GM18508 (cell line): ENCODE data around the gene SLC22A7.

Experiments
- ATAC-seq: cut with Tn5 transposase; IDR thresholded peaks from one replicate; pipeline ENCODE4 v1.9.1; 2021; ENCODE audit warnings: moderate number of reproducible peaks; ENCODE audit not compliant: insufficient read depth, unreplicated experiment

Gene SLC22A7

DNA sequence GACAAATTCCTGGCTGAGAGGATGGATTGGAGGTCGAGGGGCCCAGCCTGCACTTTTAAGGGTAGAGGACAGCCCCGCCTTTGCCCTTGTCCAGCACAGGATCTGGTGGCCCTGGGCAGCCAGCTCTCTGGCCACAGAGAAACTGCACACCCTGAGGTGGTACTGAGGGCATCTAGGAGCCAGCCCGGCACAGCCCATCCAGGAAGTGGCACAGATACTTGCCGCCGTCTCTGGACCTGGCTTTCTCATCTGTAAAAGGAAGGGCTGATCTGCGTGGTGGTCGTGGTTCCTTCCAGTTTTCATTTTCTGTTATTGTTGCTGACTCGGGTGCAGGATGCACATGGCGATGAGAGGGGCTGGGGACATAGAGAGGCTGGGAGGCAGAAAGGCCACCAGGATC, 16.0 kb upstream of the SLC22A7 start:
- ATAC-seq, result no peak

DNA sequence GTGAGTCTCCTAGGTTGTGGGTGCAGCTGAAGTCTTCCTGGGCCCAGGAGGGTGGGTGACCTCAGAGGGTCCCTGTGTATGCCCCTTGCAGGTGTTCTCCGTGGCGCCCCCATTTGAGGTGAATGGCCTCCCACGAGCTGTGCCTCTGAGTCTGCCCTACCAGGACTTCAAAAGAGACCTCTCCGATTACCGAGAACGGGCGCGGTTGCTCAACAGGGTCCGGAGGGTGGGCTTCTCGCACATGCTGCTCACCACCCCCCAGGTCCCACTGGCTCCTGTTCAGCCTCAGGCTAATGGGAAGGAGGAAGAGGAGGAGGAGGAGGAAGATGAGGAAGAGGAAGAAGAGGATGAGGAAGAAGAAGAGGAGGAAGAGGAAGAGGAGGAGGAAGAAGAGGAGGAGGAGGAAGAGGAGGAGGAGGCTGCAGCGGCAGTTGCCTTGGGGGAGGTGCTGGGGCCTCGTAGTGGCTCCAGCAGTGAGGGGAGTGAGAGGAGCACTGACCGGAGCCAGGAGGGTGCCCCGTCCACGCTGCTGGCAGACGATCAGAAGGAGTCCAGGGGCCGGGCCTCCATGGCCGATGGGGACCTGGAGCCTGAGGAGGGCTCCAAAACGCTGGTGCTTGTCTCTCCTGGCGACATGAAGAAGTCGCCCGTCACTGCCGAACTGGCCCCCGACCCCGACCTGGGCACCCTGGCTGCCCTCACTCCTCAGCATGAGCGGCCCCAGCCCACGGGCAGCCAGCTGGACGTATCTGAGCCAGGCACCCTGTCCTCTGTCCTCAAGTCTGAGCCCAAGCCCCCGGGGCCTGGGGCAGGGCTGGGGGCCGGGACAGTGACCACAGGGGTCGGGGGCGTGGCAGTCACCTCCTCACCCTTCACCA, 15.2 kb upstream of the SLC22A7 start:
- no peak for ATAC-seq

DNA sequence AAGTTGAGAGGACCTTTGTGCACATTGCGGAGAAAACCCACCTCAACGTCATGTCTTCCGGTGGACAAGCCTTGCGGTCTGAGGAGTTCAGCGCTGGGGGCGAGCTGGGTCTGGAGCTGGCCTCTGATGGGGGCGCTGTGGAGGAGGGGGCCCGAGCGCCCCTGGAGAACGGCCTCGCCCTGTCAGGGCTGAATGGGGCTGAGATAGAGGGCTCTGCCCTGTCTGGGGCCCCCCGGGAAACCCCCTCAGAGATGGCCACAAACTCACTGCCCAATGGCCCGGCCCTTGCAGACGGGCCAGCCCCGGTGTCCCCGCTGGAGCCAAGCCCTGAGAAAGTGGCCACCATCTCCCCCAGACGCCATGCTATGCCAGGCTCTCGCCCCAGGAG, 14.6 kb upstream of the SLC22A7 start:
- no peak for ATAC-seq

DNA sequence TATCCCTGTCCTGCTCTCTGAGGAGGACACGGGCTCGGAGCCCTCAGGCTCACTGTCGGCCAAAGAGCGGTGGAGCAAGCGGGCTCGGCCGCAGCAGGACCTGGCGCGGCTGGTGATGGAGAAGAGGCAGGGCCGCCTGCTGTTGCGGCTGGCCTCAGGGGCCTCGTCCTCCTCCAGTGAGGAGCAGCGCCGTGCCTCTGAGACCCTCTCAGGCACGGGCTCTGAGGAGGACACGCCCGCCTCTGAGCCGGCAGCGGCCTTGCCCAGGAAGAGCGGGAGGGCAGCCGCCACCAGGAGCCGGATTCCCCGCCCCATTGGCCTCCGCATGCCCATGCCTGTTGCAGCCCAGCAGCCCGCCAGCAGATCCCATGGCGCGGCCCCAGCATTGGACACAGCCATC, 14.2 kb upstream of the SLC22A7 start:
- no peak for ATAC-seq

DNA sequence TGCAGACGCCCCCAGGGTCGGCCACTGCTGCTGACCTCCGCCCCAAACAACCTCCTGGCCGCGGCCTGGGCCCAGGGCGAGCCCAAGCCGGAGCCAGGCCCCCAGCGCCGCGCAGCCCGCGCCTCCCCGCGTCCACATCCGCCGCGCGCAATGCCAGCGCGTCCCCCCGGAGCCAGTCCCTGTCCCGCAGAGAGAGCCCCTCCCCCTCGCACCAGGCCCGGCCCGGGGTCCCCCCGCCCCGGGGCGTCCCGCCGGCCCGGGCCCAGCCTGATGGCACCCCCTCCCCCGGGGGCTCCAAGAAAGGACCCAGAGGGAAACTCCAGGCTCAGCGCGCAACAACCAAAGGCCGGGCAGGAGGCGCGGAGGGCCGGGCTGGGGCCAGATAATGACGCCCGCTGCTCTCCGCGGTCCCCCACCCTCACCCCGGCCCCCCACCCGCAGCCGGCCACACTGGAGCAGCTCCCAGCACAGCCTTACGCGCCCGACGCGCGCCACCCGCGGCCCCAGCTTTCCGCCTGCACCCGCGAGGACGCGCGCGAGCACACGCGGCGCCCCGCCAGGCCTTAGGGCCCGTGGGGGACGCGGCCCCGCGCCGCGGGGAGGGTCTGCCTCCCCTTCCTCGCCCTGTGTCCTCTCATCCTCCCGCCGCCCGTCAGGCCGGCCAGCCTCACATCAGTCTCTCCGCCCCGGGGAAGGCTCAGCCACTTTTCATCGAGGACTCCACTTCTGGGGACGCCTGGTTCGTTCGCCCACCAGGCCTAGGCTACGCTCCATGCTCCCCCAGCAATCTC, 12.9 kb upstream of the SLC22A7 start:
- ATAC-seq, result no peak

DNA sequence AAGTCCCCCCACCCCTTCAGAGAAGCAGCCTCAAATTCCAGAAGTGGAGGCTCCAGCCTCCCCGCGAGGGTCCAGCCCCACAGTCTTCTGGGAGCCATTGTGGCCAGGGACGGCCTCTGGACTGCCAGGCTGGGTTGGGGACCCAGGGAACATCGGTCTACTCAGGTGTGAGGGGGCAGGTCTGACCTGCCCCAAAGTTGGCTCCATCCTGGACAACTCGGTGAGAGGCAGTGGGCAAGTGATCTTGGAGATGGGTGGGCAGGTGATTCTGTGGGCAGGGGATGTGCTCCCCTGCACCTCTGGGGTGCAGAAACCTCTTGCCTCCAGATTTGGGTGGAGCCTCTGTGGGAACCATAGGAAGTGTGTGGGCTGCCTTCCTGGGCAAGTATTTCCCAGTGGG, 12.2 kb upstream of the SLC22A7 start:
- no peak for ATAC-seq

DNA sequence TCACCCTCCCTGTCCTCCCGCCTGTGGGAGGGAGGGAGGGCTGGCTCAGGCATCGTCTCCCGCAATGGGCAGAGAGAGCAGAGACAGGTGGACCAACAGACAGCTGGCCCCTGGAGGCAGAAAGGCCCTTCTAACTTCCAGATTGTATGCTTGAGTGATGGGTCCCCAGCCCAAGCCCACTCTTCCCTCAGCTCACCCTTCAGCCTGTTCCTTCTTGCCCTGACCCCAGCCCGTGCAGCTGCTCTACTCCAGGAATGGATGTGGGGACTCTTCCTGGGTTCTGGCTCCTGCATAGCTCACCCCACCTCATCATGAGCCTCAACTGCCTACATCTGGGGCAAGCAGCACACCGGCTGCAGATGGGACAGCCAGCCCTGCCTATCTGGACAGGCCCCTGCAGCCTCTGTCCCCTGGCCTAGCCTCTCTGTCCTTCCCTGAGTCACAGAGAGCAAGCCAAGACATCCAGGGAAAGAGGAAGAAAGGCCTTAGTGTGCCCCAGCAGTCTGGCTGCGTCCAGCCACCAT, 11.5 kb upstream of the SLC22A7 start:
- ATAC-seq, result no peak

DNA sequence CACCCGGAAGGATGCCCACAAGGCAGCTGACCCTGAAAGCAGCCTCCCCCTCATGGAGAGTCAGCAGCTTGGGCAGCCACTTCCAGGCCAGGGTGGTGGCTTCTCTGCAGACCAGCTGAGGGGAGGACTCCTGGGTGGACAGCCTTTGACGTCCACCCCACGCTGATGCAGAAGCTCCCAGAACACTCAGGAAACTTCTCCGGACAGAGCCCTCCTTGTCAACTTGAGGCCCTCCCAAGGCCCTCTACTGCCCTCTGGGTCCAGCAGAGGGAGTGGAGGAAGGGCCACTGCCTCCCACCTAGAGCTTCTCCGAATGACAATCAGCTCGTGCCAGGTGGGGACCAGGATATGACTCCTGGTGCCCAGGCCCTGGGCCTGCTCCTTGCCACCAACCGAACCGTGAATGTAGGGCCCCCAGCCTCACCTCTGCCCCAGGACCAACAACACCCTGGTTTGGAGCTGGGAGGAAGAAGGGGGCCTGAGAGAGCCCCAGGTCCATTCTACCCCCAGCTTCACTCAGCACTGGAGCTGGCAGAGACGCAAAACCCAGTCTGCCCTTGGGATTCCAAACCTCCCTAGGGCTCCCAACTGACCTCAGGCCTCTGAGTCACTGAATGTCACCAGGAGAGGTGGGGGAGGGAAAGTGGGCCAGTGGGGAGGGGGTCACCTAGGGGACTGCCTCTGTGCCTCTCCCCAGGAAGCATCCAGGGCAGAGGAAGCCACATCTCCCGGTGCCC, 10.9 kb upstream of the SLC22A7 start:
- ATAC-seq, result no peak

DNA sequence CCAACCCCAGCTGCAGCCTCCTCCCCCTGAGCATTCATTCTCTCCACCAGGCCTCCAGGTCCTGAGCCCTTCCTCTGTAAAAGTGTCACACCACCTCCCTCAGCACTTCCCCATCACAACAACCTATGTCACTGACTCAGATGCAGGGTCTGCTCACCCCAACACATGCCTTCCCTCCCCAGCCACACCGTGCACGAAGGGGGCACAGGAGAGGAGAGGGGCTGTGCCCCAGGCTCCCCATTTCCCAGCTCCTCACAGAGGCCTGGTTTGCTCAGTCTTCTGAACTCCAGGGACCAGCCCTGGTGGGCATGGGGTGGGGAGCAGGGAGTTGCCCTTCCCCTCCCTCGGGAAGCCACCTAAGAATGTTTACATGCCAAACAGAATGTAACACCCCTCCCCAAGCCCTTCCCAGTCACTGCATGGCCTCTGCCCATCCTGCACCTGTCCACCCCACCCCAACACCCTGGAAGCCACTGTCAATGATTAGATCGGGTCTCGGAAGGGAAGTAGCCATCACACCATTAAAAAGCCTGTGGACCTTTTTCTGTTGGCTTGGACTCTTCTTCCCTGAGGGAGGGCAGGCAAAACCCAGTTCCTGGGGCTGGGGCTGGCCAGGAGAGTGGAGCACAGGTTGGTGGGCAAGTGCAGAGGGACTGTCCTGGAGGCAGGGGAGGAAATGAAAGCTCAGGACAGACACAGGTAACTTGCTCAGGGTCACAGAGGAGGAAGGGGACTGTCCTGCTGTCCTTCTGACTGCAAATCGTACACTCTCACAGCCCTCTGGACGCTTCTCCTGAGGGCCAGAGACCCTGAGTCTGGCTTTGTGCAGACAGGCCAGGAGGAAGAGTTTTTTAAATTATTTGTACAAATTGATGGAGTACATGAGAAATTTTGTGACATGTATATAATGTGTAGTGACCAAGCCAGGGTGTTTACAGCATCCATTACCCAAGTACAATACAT, 10.1 kb upstream of the SLC22A7 start:
- no peak for ATAC-seq

DNA sequence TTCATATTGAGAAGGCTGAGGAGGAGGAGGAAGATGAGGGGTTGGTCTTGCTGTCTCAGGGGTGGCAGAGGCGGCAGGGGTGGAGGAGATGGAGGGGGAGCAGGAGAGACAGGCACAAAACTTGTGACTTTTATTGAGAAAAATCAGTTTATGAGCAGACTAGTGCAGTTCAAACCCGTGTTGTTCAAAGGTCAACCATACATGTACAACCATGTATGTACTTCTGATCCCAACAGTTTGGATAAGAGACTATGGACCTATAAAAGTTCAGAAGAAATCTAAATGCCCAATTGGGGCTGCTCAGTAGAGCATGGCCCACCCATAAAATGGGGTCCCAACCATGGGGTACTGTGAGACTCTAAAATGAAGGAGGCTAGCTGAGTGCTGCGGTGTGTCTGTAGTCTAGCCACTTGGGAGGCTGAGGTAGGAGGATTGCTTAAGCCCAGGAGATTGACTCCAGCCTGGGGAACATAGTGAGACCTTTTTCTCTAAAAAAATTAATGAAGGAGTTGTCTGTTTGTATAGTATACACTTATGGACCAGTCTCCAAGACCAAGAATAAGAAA, 7.6 kb upstream of the SLC22A7 start:
- no peak for ATAC-seq

DNA sequence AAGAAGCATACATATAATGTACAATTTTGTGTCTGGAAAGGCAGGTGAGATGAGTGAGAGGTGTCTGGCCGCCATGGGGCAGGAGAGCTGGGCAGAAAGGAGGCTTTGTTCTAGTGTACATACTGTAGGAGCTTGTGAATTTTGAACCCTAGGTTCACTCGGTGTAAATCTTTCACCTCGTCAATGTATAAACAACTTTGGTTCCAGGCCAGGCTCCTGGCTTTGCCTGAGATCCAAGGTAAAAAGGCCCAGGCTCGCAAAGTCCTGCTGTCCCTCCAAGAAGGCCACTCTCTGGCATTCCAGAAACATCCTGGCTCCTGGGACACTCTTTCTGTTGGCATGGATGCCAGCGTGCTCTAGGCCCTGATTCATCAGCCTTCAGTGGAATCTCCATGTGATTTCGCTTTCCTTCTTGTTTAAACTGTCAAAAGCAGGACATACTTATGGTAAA, 7.1 kb upstream of the SLC22A7 start:
- ATAC-seq, result no peak

DNA sequence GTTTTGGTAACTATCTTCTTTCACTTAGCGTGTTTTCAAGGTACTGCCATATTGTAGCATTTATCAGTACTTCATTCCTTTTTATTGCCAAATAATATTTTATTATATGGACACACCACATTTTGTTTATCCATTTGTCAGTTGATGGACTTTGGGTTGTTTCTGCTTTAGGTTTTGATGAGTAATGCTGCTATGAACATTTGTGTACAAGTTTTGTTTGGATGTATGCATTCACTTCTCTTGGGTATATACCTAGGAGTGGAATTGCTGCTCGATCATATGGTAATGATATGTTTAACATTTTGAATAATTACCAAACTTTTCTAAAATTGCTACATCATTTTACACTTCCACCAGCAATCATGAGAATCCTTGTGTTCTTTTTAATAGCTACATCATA, 6.4 kb upstream of the SLC22A7 start:
- no peak for ATAC-seq

DNA sequence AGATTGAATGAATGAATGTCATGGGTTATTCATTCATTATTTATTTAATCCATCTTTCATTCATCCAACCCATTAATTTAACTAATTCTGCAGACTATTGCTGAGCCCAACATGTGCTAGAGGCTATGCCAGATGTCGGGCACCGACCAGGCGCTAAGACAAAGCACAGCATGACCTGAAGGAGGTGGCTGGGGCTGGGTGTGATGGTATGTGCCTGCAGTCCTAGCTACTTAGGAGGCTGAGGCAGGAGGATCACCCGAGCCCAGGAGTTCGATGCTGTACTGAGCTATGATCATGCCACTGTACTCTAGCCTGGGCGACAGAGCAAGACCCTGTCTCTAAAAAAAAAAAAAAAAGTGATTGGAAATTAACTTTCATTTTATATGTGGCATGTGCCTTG, 5.7 kb upstream of the SLC22A7 start:
- no peak for ATAC-seq

DNA sequence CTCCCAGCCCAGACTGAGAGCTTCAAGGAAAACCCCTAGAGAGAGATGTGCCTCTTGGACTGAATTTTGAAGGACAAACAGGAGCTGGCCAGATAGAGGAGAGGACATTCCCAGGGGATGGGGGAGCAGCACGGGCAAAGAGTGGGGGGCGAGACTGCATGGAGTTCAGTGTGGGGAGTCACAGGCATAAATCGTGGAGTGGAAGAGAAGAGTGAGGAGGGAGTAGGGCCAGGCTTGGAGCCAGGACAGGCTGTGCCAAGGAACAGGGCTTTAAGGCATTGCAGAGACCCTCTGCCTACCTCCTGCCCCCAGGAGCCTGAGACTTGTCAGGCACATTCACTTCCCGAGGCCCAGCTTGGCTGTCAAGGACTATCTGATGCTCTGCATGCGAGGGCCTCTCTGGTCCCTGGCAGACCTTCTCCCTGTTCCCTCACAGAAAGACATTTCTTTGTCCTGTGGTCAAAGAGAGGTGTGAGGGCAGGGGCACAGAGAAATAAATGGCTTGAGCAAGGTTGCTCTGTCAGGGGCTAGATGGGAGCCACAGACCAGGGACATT, 5.2 kb upstream of the SLC22A7 start:
- ATAC-seq, result no peak

DNA sequence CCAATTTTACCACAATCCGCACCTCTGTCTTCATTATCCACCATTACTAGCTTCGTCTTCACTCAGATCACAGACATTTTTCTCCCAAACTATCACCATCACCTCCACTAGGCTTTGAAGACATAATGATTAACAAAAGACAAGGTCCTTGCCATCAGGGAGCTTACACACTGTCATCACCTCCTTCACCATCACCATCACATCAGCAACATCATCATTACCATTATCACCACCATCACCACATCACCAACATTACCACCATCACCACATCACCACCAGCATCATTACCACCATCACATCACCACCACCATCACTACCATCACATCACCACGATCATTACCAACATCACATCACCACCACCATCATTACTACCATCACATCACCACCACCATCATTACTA, 4.4 kb upstream of the SLC22A7 start:
- no peak for ATAC-seq

DNA sequence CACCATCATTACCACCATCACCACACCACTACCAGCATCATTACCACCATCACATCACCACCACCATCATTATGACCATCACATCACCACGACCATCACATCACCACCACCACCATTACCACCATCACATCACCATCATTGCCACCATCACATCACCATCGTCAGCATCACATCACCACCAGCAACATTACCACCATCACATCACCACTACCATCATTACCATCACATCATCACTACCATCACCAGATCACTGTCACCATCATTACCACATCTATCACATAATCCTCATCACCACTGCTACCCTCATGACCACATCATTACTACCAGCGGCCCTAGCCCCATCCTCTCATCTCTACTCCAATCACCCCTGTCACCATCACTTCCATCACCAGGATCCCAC, 3.5 kb upstream of the SLC22A7 start:
- ATAC-seq, result no peak

DNA sequence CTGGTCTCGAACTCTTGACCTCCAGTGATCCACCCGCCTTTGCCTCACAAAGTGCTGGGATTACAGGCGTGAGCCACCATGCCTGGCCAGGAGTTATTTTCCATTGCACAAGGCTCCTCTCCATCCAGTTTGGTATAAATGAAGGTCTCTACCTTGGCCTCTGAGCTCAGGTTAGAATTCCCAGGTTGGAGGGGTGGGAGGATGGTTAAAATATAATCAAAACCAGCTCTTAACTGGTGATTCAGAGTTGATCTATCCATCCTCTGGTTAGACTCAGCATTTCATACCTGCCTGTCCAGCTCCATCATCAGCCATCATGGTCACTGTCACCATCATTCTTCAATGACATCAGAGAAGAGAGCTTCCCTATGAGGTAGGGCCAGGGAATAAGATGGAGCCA, 2.6 kb upstream of the SLC22A7 start:
- no peak for ATAC-seq

DNA sequence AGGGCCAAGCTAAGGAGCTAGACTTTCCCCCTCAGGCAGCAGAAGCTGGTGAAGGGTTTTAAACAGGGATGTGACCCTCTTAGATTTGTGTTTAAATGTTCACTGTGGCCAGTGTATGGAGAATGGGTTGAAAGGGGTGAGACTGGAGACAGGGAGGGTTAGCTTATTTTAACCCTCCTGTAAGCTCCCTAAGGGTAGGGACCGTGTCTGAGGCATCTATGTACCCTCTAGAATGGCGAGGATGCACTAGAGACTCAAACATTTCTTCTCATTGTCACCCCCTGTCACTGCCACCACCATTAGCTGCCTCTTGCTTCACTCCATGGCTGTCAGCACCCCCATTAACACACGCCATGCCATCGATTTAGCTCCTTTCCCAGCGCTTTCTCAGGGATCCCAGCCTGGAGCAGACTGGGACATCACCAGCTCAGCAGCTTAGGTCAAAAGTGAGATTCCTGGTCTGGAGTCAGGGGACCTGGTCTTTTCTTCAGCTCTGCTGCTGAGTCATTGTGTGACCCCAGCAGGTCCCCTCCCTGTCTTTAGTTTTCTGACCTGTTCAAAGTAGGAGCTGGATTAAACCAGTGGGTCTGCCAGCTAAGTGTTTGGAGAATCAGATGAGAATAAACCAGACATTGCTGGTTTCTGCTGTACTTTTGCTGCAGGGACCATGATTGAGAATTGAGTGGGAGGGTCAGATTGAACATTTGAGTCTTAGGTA, 1.1 kb upstream of the SLC22A7 start:
- ATAC-seq, result no peak
